GM10248 (cell line): ENCODE results near the gene CACNA1E.

ENCODE experiments used
- CTCF ChIA-PET: fragments of 300-600 bp; sonication (Branson Sonifier 250); formaldehyde crosslinking; extraction: SDS; loops from one replicate; lab custom pipeline; 2021; ENCODE audit warnings: antibody characterized with exemption; lab: Yijun Ruan, JAX
- POLR2A ChIA-PET: fragments of 350-650 bp; sonication (Branson Sonifier 250); formaldehyde crosslinking; extraction: SDS; loops from one replicate; lab custom pipeline; 2020; ENCODE audit warnings: antibody characterized with exemption; lab: Yijun Ruan, JAX
- DNase-seq: peaks from one replicate; pipeline ENCODE4 v3.0.0; 2012; ENCODE audit errors: extremely low spot score
- TF ChIP-seq, protein P1 (sequence below): IDR thresholded peaks from 2 replicates; pipeline ENCODE4 v1.5.1; 2012; ENCODE audit warnings: mild to moderate bottlenecking, low read depth; ENCODE audit errors: extremely low read depth, missing control alignments, control extremely low read depth

Gene CACNA1E

DNA sequence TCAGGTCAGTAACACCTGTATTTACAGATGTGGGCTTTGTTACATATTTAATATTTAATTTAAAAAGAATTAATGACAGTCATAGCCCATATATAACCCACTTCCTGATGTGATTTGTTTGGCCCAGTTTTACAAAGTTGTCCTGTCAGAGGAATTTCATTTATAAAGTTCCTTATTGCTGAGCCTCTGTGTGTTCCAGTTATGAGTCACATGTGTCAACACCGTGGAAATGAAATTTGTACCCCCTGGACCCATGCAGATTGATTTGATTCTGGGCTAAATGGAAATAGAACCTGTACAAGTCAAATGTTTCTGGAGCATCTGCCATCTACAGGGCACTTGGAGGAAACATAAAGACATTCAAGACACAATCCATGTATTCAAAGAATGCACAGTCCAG is 149.2 kb downstream of the CACNA1E start:
- TF ChIP-seq, protein P1, sequence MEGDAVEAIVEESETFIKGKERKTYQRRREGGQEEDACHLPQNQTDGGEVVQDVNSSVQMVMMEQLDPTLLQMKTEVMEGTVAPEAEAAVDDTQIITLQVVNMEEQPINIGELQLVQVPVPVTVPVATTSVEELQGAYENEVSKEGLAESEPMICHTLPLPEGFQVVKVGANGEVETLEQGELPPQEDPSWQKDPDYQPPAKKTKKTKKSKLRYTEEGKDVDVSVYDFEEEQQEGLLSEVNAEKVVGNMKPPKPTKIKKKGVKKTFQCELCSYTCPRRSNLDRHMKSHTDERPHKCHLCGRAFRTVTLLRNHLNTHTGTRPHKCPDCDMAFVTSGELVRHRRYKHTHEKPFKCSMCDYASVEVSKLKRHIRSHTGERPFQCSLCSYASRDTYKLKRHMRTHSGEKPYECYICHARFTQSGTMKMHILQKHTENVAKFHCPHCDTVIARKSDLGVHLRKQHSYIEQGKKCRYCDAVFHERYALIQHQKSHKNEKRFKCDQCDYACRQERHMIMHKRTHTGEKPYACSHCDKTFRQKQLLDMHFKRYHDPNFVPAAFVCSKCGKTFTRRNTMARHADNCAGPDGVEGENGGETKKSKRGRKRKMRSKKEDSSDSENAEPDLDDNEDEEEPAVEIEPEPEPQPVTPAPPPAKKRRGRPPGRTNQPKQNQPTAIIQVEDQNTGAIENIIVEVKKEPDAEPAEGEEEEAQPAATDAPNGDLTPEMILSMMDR = no peak
- DNase-seq = no peak
- ChIA-PET POLR2A (no interaction called here), CTCF (interaction anchor here (0.8 to 1.4 kb wide), 2 partner anchors 10 kb away, joined by 3 to 4 read pairs; no protein-coding TSS in a partner anchor)

DNA sequence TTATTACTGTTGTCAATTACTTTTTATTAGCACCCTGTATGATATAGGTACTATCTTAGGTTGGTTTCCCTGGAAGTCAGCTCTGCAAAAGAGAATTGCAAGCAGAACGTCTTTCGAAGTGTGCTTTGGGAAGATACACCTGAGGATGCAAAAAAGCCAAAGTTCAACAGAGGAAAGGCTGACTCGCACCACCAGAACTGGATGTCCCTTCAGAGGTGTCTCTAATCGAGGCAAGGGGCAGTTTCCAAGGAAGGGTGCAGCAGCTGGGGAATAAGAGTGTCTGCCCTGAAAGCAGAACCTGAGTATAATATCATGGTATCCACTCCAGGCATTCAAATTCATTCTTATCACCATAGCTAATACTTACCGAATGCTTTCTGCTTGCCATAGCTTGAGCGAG is 149.6 kb downstream of the CACNA1E start:
- POLR2A ChIA-PET = no interaction called here
- TF ChIP-seq, protein P1 = no peak
- DNase-seq = no peak
- CTCF ChIA-PET = no interaction called here

DNA sequence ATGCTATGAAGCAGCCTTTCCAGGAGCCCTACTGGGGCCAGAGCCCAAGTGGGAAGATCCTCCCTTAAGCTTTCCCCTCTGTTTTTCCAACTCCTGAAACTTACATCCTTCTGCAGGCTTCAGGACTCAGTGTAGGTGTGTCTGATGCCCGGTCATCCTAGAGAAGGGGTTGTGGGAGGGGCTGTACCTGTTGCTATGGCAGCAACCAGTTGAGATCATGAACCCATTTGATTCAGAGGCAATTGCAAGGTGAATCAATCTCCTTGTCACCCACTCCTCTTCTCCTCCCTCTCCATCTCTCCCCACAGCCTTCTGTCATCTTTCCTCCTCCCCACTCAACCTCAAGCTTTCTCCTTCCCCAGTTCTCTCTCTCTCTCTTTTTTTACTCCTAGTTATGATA is 151.8 kb downstream of the CACNA1E start:
- POLR2A ChIA-PET = no interaction called here
- TF ChIP-seq, protein P1 = no peak
- CTCF ChIA-PET = interaction anchor here (0.9 to 1.9 kb wide), 3 partner anchors 24 to 167 kb away, joined by 3 to 5 read pairs (median 3); no protein-coding TSS in a partner anchor
- DNase-seq = no peak

DNA sequence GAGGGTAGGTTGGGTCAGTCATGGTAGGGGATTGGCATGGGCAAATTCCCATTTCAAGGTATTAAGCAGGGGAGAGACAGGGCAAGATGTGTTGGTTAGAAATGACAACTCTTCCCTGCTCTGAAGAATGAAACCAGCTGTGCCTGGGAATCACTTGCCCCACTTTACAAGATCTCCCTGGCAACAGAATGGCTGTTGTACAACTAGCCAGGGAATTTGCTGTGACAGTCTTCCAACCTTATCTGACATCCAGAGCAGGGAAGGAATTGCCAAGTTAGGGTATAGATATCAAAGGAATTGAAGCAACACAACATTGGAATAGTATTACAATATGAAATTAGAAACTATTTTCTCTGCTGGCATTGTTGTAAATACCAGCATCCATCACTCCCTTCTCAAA is 154.7 kb downstream of the CACNA1E start:
- CTCF ChIA-PET = interaction anchor here (0.6 kb wide), 1 partner anchor 10 kb away, joined by 3 read pairs; no protein-coding TSS in a partner anchor

DNA sequence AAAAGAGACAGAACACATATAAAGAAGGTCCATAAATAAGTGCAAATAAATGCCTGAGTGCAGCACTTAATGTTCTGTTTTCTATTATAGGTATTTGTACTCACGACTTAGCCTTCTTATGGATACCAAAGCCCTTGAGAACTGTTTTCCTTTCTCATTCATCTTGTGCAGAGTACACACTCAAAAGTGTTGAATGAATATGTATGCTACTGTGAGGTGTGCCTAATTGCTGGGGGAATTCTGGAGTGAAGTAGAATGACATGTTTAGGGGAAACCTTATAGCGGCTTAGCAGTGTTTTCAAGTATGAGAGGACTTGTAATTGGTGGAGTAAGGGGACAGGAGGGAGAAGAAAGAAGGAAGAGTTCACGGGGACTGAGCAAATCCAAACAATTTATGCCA is 157.6 kb downstream of the CACNA1E start:
- DNase-seq = no peak
- TF ChIP-seq, protein P1 = no peak
- CTCF ChIA-PET = no interaction called here
- POLR2A ChIA-PET = no interaction called here

More for the DNA sequence above, 154.7 kb downstream of the CACNA1E start:
- TF ChIP-seq, protein P1 = no peak
- DNase-seq = no peak
- POLR2A ChIA-PET = no interaction called here

DNA sequence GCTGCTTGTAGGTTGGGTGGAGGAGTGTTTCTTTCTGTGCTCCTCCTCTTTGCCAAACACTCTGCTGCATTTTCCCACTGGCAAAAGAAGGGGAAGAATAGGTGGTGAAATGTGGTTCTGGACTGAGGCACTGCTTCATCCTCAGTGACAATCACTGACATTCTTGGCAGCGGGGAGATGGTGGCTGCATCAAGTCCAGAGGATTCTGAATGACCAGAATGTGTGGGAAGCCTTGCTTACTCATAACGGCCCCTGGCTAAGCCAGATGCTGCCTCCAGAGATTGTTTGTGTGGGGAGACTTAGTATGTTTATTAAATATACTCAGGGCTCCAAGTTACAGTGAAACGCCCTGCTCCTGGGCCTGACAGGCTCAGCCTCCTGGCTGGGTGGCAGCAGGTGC is 160.3 kb downstream of the CACNA1E start:
- peak; percentile 28 for DNase-seq
- TF ChIP-seq, protein P1 = no peak
- CTCF ChIA-PET = interaction anchor here (1.2 kb wide), 1 partner anchor 22 kb away, joined by 3 read pairs; no protein-coding TSS in a partner anchor
- POLR2A ChIA-PET = no interaction called here
